ENCODE measurements around the gene CCDC152. TPM values are rescaled to one million over a fixed set of nuclear protein-coding genes. Genes with fewer than 3 reads are reported as not detected.

CCDC152 gene
- total RNA-seq, 4 donors from 2014 or later: 0.16 to 1.2 (median 1.1) TPM

DNA sequence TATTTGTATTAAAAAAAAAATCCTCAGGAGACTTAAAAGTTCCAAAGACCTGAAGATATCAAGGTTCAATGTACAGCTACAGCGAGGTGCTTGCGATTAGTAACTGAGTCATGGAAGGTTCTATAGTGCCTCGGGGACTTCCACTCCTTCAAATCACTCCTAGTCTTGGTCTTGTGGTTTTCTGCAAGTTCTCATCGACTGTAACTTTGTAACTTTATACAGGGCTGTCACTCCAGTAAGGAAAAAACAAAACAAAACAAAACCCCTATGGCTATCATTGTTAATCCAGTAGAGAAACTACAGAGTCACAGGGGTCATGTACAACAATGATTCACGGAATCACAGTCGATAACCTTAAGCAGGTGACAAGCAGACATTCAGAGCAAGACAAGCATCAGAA lies 94.9 kb downstream of the CCDC152 start:
- H3K27ac ChIP-seq: no peak overlapping the region
- WGBS, 2 donors (ENCODE audit: low coverage in 1 of 2): 68 to 96% methylated on average over 4 to 5 of the region's 6 CpGs

More for the DNA sequence above, 94.9 kb downstream of the CCDC152 start:
- TF ChIP-seq POLR2AphosphoS5 (IDR thresholded peaks at IDR 0.05) (no peak), EP300 (IDR thresholded peaks at IDR 0.05) (no peak), POLR2A (IDR thresholded peaks at IDR 0.05) (no peak)
- TF ChIP-seq, protein P1, sequence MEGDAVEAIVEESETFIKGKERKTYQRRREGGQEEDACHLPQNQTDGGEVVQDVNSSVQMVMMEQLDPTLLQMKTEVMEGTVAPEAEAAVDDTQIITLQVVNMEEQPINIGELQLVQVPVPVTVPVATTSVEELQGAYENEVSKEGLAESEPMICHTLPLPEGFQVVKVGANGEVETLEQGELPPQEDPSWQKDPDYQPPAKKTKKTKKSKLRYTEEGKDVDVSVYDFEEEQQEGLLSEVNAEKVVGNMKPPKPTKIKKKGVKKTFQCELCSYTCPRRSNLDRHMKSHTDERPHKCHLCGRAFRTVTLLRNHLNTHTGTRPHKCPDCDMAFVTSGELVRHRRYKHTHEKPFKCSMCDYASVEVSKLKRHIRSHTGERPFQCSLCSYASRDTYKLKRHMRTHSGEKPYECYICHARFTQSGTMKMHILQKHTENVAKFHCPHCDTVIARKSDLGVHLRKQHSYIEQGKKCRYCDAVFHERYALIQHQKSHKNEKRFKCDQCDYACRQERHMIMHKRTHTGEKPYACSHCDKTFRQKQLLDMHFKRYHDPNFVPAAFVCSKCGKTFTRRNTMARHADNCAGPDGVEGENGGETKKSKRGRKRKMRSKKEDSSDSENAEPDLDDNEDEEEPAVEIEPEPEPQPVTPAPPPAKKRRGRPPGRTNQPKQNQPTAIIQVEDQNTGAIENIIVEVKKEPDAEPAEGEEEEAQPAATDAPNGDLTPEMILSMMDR (IDR thresholded peaks at IDR 0.05): no peak
- H3K4me3 ChIP-seq: no peak overlapping the region
- ATAC-seq: no peak
- H3K36me3 ChIP-seq: no peaks in the 10 kb centered on the region
- H3K27me3 ChIP-seq: no peaks in the 10 kb centered on the region
- no peaks in the 10 kb centered on the region for H3K4me1 ChIP-seq
- no peaks in the 10 kb centered on the region for H3K9me3 ChIP-seq

Other genes with a start within 250 kb of the CCDC152 start
- 100 to 1,000 TPM in 3 of 4 donors, 10 to 100 TPM in 1; 79.2 to 489 (median 247) TPM for gene SELENOP, start 55.1 kb downstream of the CCDC152 start, total RNA-seq